IMR-90 (cell line): ENCODE measurements around the gene PADI1. TPM values are rescaled to one million over a fixed set of nuclear protein-coding genes. Genes with fewer than 3 reads are reported as not detected.

Experiments
- ATAC-seq: fragments of 200-7000 bp; cut with Tn5 transposase; 2 replicates; pipeline ENCODE4 v1.9.1; 2020; ENCODE audit warnings: low read depth, mild to moderate bottlenecking, moderate library complexity
- BruUV-seq: library from RNA; stranded (reverse); fragments of 400-500 nt; replicated peaks from 2 replicates; lab custom pipeline; 2021; lab: Mats Ljungman, UMichigan
- CTCF ChIA-PET: fragments of 300-600 bp; formaldehyde crosslinking; extraction: SDS; loops from one replicate; lab custom pipeline; 2021; ENCODE audit warnings: antibody characterized with exemption; lab: Yijun Ruan, JAX
- POLR2A ChIA-PET: fragments of 300-600 bp; sonication (Branson Sonifier 250); formaldehyde crosslinking; loops from one replicate; lab custom pipeline; 2022; ENCODE audit warnings: antibody characterized with exemption; ENCODE audit not compliant: unreplicated experiment; lab: Charles Lee
- DNase-seq: peaks from one replicate; pipeline ENCODE4 v3.0.0; 2013
- H2AFZ ChIP-seq: replicated peaks from 2 replicates; pipeline ENCODE3; 2013; ENCODE audit warnings: low read length, mild to moderate bottlenecking; ENCODE audit not compliant: poor library complexity
- H2AK5ac ChIP-seq: 2 replicates; pipeline ENCODE4 v1.6.1; 2013; ENCODE audit warnings: low read depth, low read length, inconsistent platforms
- H2AK9ac ChIP-seq: replicated peaks from 2 replicates; pipeline ENCODE3; 2013; ENCODE audit warnings: mild to moderate bottlenecking, low read depth, low read length, moderate library complexity; ENCODE audit not compliant: poor library complexity
- H2BK120ac ChIP-seq: 2 replicates; pipeline ENCODE4 v1.6.1; 2013; ENCODE audit warnings: low read depth, low read length, inconsistent platforms
- H2BK15ac ChIP-seq: 3 replicates; pipeline ENCODE4 v1.6.1; 2013; ENCODE audit warnings: low read depth, low read length, inconsistent platforms
- H2BK20ac ChIP-seq: 2 replicates; pipeline ENCODE4 v1.6.1; 2013; ENCODE audit warnings: low read depth, mild to moderate bottlenecking, inconsistent platforms, low read length, moderate library complexity
- H2BK5ac ChIP-seq: 2 replicates; pipeline ENCODE4 v1.6.1; 2013; ENCODE audit warnings: mild to moderate bottlenecking, low read depth, low read length, inconsistent platforms; ENCODE audit not compliant: poor library complexity, severe bottlenecking
- H3K14ac ChIP-seq: replicated peaks from 2 replicates; pipeline ENCODE4 v1.6.1; 2013; ENCODE audit warnings: low read depth, low read length, inconsistent platforms
- H3K18ac ChIP-seq: 2 replicates; pipeline ENCODE4 v1.6.1; 2013; ENCODE audit warnings: low read depth, low read length, control low read depth
- H3K23ac ChIP-seq: 2 replicates; pipeline ENCODE4 v1.6.1; 2013; ENCODE audit warnings: low read depth, low read length, inconsistent platforms
- H3K27ac ChIP-seq: 2 replicates; pipeline ENCODE4 v1.5.1; 2013; ENCODE audit warnings: mild to moderate bottlenecking, control low read depth, low read length; ENCODE audit not compliant: insufficient read depth
- H3K27me3 ChIP-seq: 2 replicates; pipeline ENCODE4 v1.6.1; 2013; ENCODE audit warnings: low read length; ENCODE audit not compliant: control insufficient read depth, insufficient read depth
- H3K36me3 ChIP-seq: 2 replicates; pipeline ENCODE4 v1.6.1; 2013; ENCODE audit warnings: low read length, mixed read lengths; ENCODE audit not compliant: control insufficient read depth, insufficient read depth
- H3K4ac ChIP-seq: 2 replicates; pipeline ENCODE4 v1.6.1; 2013; ENCODE audit warnings: low read depth, low read length, inconsistent platforms
- H3K4me1 ChIP-seq: 2 replicates; pipeline ENCODE4 v1.6.1; 2013; ENCODE audit warnings: low read length, mixed read lengths; ENCODE audit not compliant: control insufficient read depth, insufficient read depth
- H3K4me2 ChIP-seq: 2 replicates; pipeline ENCODE4 v1.6.1; 2013; ENCODE audit warnings: low read depth, mild to moderate bottlenecking, control low read depth, low read length, moderate library complexity
- H3K4me3 ChIP-seq: 2 replicates; pipeline ENCODE4 v1.5.1; 2013; ENCODE audit warnings: low read depth, mild to moderate bottlenecking, control low read depth, low read length, moderate library complexity; ENCODE audit not compliant: insufficient read depth
- H3K56ac ChIP-seq: 2 replicates; pipeline ENCODE4 v1.6.1; 2013; ENCODE audit warnings: low read length, inconsistent platforms; ENCODE audit not compliant: insufficient read depth; ENCODE audit errors: extremely low read depth
- H3K79me1 ChIP-seq, 2 experiments: 2 replicates each; pipeline ENCODE4 v1.6.1; 2013; ENCODE audit warnings: low read length in 2 of 2, inconsistent platforms in 1 of 2, low read depth in 1 of 2
- H3K9ac ChIP-seq: 2 replicates; pipeline ENCODE4 v1.6.1; 2013; ENCODE audit warnings: low read depth, low read length, control low read depth
- H3K9me1 ChIP-seq: 2 replicates; pipeline ENCODE4 v1.6.1; 2013; ENCODE audit warnings: low read length, inconsistent platforms; ENCODE audit not compliant: insufficient read depth
- H3K9me3 ChIP-seq: 2 replicates; pipeline ENCODE4 v1.6.1; 2013; ENCODE audit warnings: low read length; ENCODE audit not compliant: control insufficient read depth, insufficient read depth
- H4K20me1 ChIP-seq: 2 replicates; pipeline ENCODE4 v1.6.1; 2013; ENCODE audit warnings: low read length, inconsistent platforms; ENCODE audit not compliant: insufficient read depth
- H4K5ac ChIP-seq: 2 replicates; pipeline ENCODE4 v1.6.1; 2013; ENCODE audit warnings: mild to moderate bottlenecking, low read depth, low read length, control low read depth
- H4K8ac ChIP-seq, 2 experiments: 2 replicates each; pipeline ENCODE4 v1.6.1; 2013; ENCODE audit warnings: low read depth in 2 of 2, low read length in 2 of 2, control low read depth in 1 of 2, inconsistent platforms in 1 of 2
- H4K91ac ChIP-seq: 2 replicates; pipeline ENCODE4 v1.6.1; 2013; ENCODE audit warnings: low read depth, low read length, inconsistent platforms; ENCODE audit not compliant: insufficient read depth
- BHLHE40 ChIP-seq: fragments of 150-350 bp; IDR thresholded peaks from 2 replicates; pipeline ENCODE4 v1.6.1; 2016; ENCODE audit warnings: mild to moderate bottlenecking, low read depth, low read length
- CEBPB ChIP-seq: IDR thresholded peaks from 2 replicates; pipeline ENCODE4 v1.6.1; 2012; ENCODE audit warnings: low read depth, low read length, improper control_type of control experiment
- CHD1 ChIP-seq: IDR thresholded peaks from 2 replicates; pipeline ENCODE4 v1.6.1; 2012; ENCODE audit warnings: low read depth, low read length, improper control_type of control experiment
- FOS ChIP-seq: fragments of 150-350 bp; IDR thresholded peaks from 2 replicates; pipeline ENCODE4 v1.6.1; 2016; ENCODE audit warnings: low read depth, low read length
- MAFK ChIP-seq: IDR thresholded peaks from 2 replicates; pipeline ENCODE4 v1.6.1; 2012; ENCODE audit warnings: low read depth, low read length, improper control_type of control experiment
- MAZ ChIP-seq: IDR thresholded peaks from 2 replicates; pipeline ENCODE4 v1.6.1; 2012; ENCODE audit warnings: low read depth, mild to moderate bottlenecking, low read length, improper control_type of control experiment, moderate library complexity, borderline replicate concordance
- MXI1 ChIP-seq: IDR thresholded peaks from 2 replicates; pipeline ENCODE4 v1.6.1; 2012; ENCODE audit warnings: low read depth, mild to moderate bottlenecking, low read length, moderate library complexity, borderline replicate concordance
- NFE2L2 ChIP-seq: fragments of 150-350 bp; IDR thresholded peaks from 2 replicates; pipeline ENCODE4 v1.6.1; 2016; ENCODE audit warnings: low read depth, mild to moderate bottlenecking, low read length
- POLR2A ChIP-seq: IDR thresholded peaks from 2 replicates; pipeline ENCODE4 v1.6.1; 2012; ENCODE audit warnings: mild to moderate bottlenecking, low read depth, low read length
- RAD21 ChIP-seq: IDR thresholded peaks from 2 replicates; pipeline ENCODE4 v1.6.1; 2012; ENCODE audit warnings: low read length, improper control_type of control experiment
- RCOR1 ChIP-seq: IDR thresholded peaks from 2 replicates; pipeline ENCODE4 v1.6.1; 2012; ENCODE audit warnings: mild to moderate bottlenecking, low read length, improper control_type of control experiment; ENCODE audit not compliant: insufficient replicate concordance
- RFX5 ChIP-seq: IDR thresholded peaks from 2 replicates; pipeline ENCODE4 v1.8.0; 2012; ENCODE audit warnings: low read depth, mild to moderate bottlenecking, low read length, moderate library complexity
- SMC3 ChIP-seq: fragments of 150-350 bp; IDR thresholded peaks from 2 replicates; pipeline ENCODE4 v1.6.1; 2016; ENCODE audit warnings: low read depth, mild to moderate bottlenecking, antibody characterized with exemption, low read length, moderate library complexity
- USF2 ChIP-seq: fragments of 150-350 bp; IDR thresholded peaks from 2 replicates; pipeline ENCODE4 v1.6.1; 2017; ENCODE audit warnings: mild to moderate bottlenecking, antibody characterized with exemption, low read length, low read depth
- WGBS, 2 experiments: methylation state at CpG; one replicate each; pipeline versions ENCODE4 v1.1.5 to v1.1.7; 2013; ENCODE audit warnings: missing lambda C conversion rate in 2 of 2; ENCODE audit not compliant: insufficient read length in 1 of 2; ENCODE audit errors: extremely low coverage in 2 of 2; 5-methylcytosine and 5-hydroxymethylcytosine counted together
- dilution Hi-C: fragments of 300-500 bp; cut with HindIII; formaldehyde crosslinking; loops from one replicate; pipeline ENCODE4 v1.14.3; 2018; ENCODE audit warnings: low sequenced_read_pairs; ENCODE audit not compliant: unreplicated experiment
- in situ Hi-C: fragments of 300-500 bp; cut with MboI; formaldehyde crosslinking; loops from 3 replicates; pipeline ENCODE4 v1.14.3; 2019; ENCODE audit warnings: low sequenced_read_pairs, inconsistent platforms, mixed read lengths
- intact Hi-C: fragments of 100-400 bp; cut with micrococcal nuclease; formaldehyde crosslinking; loops from 2 replicates; pipeline ENCODE4 v1.10.0; 2022
- polyA plus RNA-seq, 3 experiments: library from polyadenylated mRNA; depleted of rRNA; stranded (reverse); fragments of >200 nt; gene quantifications; 2 replicates each; pipeline ENCODE4 v1.2.3, GENCODE V29; 2012; ENCODE audit warnings: low replicate concordance in 1 of 3
- total RNA-seq: library from RNA; depleted of rRNA; stranded (reverse); fragments of >200 nt; gene quantifications from 2 replicates; pipeline ENCODE4 v1.2.3, GENCODE V29; 2012
- TF ChIP-seq, protein P1 (sequence below): fragments of 150-350 bp; IDR thresholded peaks from 2 replicates; pipeline ENCODE4 v1.6.1; 2016; ENCODE audit warnings: low read depth, mild to moderate bottlenecking, low read length, moderate library complexity, borderline replicate concordance
- TF ChIP-seq, protein P2 (sequence below): conservative IDR thresholded peaks from 2 replicates; pipeline ENCODE4 v1.5.1; 2012; ENCODE audit warnings: mild to moderate bottlenecking, low read depth, low read length, improper control_type of control experiment

PADI1 gene
- total and polyA plus RNA-seq, 2 of the 4 experiments (the other 2 are of a cell fraction): 0.17 TPM; not detected in 1

DNA sequence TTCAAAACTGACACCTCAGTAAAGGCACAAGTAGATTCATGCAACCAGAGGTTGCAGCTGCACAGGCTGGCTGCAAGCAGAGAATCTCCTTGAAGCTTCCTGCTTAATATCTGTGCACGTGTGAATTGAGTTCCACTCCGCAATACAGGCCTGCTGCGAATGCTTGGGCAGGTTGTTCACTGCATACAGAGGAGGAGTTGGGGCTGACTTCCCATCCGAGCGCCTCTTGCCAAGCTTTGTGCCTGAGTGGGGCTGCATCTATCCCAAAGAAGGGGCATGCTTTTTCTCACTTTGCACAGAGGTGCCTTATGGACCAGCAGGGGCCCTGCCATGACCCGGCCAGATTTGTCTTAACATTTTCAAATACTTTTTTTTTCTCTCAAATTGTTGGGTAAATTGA is 17.9 kb upstream of the PADI1 start:
- no peak overlapping the region for H3K4me3 ChIP-seq
- no peaks in the 10 kb centered on the region for H3K36me3 ChIP-seq
- H3K27me3 ChIP-seq: no peaks in the 10 kb centered on the region; the same call in 1 of the 2 replicates
- H2BK5ac ChIP-seq: no peak overlapping the region
- 0 out of 2 replicates have a peak, but pooled peaks cover 6% of the 10 kb centered on the region for H3K9me1 ChIP-seq
- WGBS, 2 experiments: 69% methylated on average over 5 of the region's 6 CpGs; no CpG with 5 or more reads in 1 of the 2 experiments
- no peak overlapping the region for H3K56ac ChIP-seq
- peak overlapping the region; percentile 53 for H3K4ac ChIP-seq
- H3K4me2 ChIP-seq: no peak overlapping the region
- no peak overlapping the region; the same call in 1 of the 2 replicates for H3K23ac ChIP-seq
- POLR2A ChIA-PET: no interaction called here
- peaks cover 7% of the 10 kb centered on the region for H3K4me1 ChIP-seq
- H4K5ac ChIP-seq: no peak overlapping the region
- peak overlapping the region; percentile 9 for H3K14ac ChIP-seq
- peak overlapping the region; percentile 71; the same call in 1 of the 3 replicates for H2BK15ac ChIP-seq
- no peak overlapping the region; the same call in 1 of the 2 replicates for H3K18ac ChIP-seq
- no peaks in the 10 kb centered on the region for H4K20me1 ChIP-seq
- H2AFZ ChIP-seq: peak overlapping the region; percentile 77
- peak overlapping the region; percentile 35 for H2BK120ac ChIP-seq
- H3K9me3 ChIP-seq: peaks cover 4% of the 10 kb centered on the region; the same call in 1 of the 2 replicates
- CTCF ChIA-PET: interaction anchor here (0.6 kb wide), 1 partner anchor 676 kb away, joined by 3 read pairs; no protein-coding TSS in a partner anchor
- H4K8ac ChIP-seq: no peak overlapping the region; a peak in 2 of 4 replicates
- dilution Hi-C loops: no loop called here
- no peak overlapping the region for H2AK5ac ChIP-seq
- peaks cover 0 to 6% of the 10 kb centered on the region in 2 experiments; a peak in 1 of 4 replicates for H3K79me1 ChIP-seq
- H2AK9ac ChIP-seq: no peak overlapping the region
- intact Hi-C loops: no loop called here
- no peak overlapping the region for H3K9ac ChIP-seq
- ATAC-seq (no peak), DNase-seq (no peak)
- BruUV-seq: no TSS peak
- TF ChIP-seq MAFK (no peak), BHLHE40 (no peak), CEBPB (no peak), NFE2L2 (no peak), CHD1 (no peak), RCOR1 (no peak), FOS (no peak), MAZ (no peak), SMC3 (no peak), USF2 (no peak), RAD21 (no peak), MXI1 (no peak), RFX5 (no peak), POLR2A (no peak)
- TF ChIP-seq, protein P1, sequence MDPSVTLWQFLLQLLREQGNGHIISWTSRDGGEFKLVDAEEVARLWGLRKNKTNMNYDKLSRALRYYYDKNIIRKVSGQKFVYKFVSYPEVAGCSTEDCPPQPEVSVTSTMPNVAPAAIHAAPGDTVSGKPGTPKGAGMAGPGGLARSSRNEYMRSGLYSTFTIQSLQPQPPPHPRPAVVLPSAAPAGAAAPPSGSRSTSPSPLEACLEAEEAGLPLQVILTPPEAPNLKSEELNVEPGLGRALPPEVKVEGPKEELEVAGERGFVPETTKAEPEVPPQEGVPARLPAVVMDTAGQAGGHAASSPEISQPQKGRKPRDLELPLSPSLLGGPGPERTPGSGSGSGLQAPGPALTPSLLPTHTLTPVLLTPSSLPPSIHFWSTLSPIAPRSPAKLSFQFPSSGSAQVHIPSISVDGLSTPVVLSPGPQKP: no peak
- TF ChIP-seq, protein P2, sequence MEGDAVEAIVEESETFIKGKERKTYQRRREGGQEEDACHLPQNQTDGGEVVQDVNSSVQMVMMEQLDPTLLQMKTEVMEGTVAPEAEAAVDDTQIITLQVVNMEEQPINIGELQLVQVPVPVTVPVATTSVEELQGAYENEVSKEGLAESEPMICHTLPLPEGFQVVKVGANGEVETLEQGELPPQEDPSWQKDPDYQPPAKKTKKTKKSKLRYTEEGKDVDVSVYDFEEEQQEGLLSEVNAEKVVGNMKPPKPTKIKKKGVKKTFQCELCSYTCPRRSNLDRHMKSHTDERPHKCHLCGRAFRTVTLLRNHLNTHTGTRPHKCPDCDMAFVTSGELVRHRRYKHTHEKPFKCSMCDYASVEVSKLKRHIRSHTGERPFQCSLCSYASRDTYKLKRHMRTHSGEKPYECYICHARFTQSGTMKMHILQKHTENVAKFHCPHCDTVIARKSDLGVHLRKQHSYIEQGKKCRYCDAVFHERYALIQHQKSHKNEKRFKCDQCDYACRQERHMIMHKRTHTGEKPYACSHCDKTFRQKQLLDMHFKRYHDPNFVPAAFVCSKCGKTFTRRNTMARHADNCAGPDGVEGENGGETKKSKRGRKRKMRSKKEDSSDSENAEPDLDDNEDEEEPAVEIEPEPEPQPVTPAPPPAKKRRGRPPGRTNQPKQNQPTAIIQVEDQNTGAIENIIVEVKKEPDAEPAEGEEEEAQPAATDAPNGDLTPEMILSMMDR: no peak
- H4K91ac ChIP-seq: peak overlapping the region; percentile 57
- in situ Hi-C loops: no loop called here
- no peak overlapping the region for H3K27ac ChIP-seq
- H2BK20ac ChIP-seq: peak overlapping the region; percentile 55
